ENCODE data around the gene SLC5A3.
A peak's percentile ranks its signal among the peaks of the same experiment; 100 is the strongest.

Gene SLC5A3

DNA sequence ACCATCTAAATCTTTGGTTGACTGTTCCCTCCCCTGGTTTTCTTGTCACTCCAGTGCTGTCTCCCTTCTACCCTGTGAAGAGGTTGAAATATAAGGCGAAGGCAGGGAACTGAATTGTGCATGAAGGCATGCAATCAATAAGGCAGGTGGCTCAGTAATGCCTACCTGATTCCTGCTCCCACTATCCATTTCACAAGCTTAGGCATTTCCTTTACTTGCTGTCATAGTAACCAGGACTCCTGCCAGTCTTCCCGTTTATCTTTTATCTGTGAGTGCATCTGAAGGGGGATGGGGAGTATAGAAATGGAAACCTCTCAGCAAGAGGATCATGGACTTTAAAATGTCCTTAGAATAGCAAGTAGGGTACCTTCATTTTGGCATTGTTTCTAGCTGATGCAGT lies 40.5 kb downstream of the SLC5A3 start:
- Histone ChIP-seq H3K27ac (ENCODE audit: low read depth in 2 of 2, low read length in 2 of 2) (no peak overlapping the region), H3K9me3 (ENCODE audit: control insufficient read depth in 2 of 2, low read length in 2 of 2) (no peaks in the 10 kb centered on the region), H3K4me3 (ENCODE audit: low read length in 2 of 2) (no peak overlapping the region), H3K4me1 (ENCODE audit: control insufficient read depth in 2 of 2, insufficient read depth in 2 of 2, low read length in 2 of 2) (peaks cover 0 to 14% of the 10 kb centered on the region in 2 donors), H3K9ac (ENCODE audit: low read depth in 1 of 2, low read length in 2 of 2) (no peak overlapping the region), H3K36me3 (ENCODE audit: control insufficient read depth in 2 of 2, insufficient read depth in 2 of 2, low read length in 2 of 2) (no peaks in the 10 kb centered on the region), H3K27me3 (ENCODE audit: control insufficient read depth in 2 of 2, insufficient read depth in 2 of 2, low read length in 2 of 2) (no peaks in the 10 kb centered on the region)

DNA sequence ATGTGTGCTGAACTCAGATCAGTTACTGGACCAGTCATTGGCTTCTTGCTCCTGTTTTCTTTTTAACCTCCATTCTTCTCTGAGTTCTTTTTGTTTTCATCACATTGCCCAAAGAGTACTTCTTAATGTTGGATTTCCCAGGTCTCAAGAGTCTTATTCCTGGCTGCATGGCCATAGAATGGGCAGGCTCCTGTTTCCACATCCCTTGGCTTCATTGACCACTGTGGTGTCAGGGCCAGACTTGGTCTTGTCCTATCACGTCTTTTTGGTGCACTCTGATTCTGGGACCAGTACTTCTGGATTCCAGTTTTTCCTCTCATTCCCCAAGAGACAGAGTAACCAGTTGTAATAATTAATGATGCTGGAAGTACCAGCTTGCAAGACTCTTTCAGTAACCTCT lies 41.8 kb downstream of the SLC5A3 start:
- Histone ChIP-seq H3K4me3 (ENCODE audit: low read length in 2 of 2) (no peak overlapping the region), H3K9ac (ENCODE audit: low read depth in 1 of 2, low read length in 2 of 2) (no peak overlapping the region), H3K4me1 (ENCODE audit: control insufficient read depth in 2 of 2, insufficient read depth in 2 of 2, low read length in 2 of 2) (peaks cover 0 to 14% of the 10 kb centered on the region in 2 donors), H3K36me3 (ENCODE audit: control insufficient read depth in 2 of 2, insufficient read depth in 2 of 2, low read length in 2 of 2) (no peaks in the 10 kb centered on the region), H3K9me3 (ENCODE audit: control insufficient read depth in 2 of 2, low read length in 2 of 2) (no peaks in the 10 kb centered on the region), H3K27me3 (ENCODE audit: control insufficient read depth in 2 of 2, insufficient read depth in 2 of 2, low read length in 2 of 2) (no peaks in the 10 kb centered on the region), H3K27ac (ENCODE audit: low read depth in 2 of 2, low read length in 2 of 2) (no peak overlapping the region)

DNA sequence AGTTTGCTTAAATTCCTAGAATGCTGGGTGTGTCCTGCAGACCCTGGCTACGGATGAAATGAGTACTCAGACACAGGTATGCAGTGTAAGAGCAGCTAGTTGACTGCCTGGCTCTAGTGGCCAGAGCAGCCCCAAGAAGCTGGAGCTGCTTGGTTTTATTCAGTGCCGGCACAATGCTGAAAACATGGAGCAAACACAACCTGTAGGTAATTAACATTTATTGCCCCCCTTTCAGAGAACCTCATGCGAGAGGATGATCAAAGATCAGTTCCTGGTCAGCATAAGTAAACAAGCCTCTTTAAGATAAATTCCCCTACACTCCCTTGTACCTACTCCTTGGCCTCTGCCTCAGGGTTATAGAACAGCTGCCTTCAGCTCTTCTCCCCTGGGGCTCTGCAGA lies 43.2 kb downstream of the SLC5A3 start:
- no peaks in the 10 kb centered on the region for H3K9me3 ChIP-seq (ENCODE audit: control insufficient read depth in 2 of 2, low read length in 2 of 2)
- no peaks in the 10 kb centered on the region for H3K36me3 ChIP-seq (ENCODE audit: control insufficient read depth in 2 of 2, insufficient read depth in 2 of 2, low read length in 2 of 2)
- H3K9ac ChIP-seq (ENCODE audit: low read depth in 1 of 2, low read length in 2 of 2), result no peak overlapping the region
- peaks cover 0 to 14% of the 10 kb centered on the region in 2 donors for H3K4me1 ChIP-seq (ENCODE audit: control insufficient read depth in 2 of 2, insufficient read depth in 2 of 2, low read length in 2 of 2)
- peak overlapping the region; percentile 27 to 59 for H3K27ac ChIP-seq (ENCODE audit: low read depth in 2 of 2, low read length in 2 of 2)
- no peak overlapping the region for H3K4me3 ChIP-seq (ENCODE audit: low read length in 2 of 2)
- H3K27me3 ChIP-seq (ENCODE audit: control insufficient read depth in 2 of 2, insufficient read depth in 2 of 2, low read length in 2 of 2), result no peaks in the 10 kb centered on the region

DNA sequence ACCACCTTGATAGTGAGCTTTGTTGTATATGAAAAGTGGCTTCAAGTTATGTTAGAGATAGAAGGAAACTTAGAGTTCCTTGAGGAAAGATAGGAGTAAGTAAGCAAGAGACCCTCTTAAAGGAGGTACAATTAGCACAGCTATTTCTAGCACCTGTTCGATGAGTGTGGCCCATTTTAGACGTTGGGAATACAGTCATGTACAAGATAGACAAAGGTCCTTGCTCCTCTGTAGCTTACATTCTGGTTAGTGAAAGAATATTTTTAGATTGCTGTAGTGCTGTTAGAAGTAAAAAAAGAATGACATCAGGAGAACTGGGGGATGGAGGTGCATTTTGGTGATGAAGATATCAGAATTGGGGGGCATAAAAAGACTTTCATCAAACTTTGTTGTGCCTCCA lies 47.5 kb downstream of the SLC5A3 start:
- Histone ChIP-seq H3K27ac (ENCODE audit: low read depth in 2 of 2, low read length in 2 of 2) (no peak overlapping the region), H3K9me3 (ENCODE audit: control insufficient read depth in 2 of 2, low read length in 2 of 2) (no peaks in the 10 kb centered on the region), H3K27me3 (ENCODE audit: control insufficient read depth in 2 of 2, insufficient read depth in 2 of 2, low read length in 2 of 2) (no peaks in the 10 kb centered on the region), H3K4me3 (ENCODE audit: low read length in 2 of 2) (no peak overlapping the region), H3K9ac (ENCODE audit: low read depth in 1 of 2, low read length in 2 of 2) (no peak overlapping the region), H3K36me3 (ENCODE audit: control insufficient read depth in 2 of 2, insufficient read depth in 2 of 2, low read length in 2 of 2) (peaks cover 0 to 2% of the 10 kb centered on the region in 2 donors), H3K4me1 (ENCODE audit: control insufficient read depth in 2 of 2, insufficient read depth in 2 of 2, low read length in 2 of 2) (peaks cover 0 to 18% of the 10 kb centered on the region in 2 donors)

GRCh38 chr21:34122047-34122446 lies 48.7 kb downstream of the SLC5A3 start:
- no peaks in the 10 kb centered on the region for H3K9me3 ChIP-seq (ENCODE audit: control insufficient read depth in 2 of 2, low read length in 2 of 2)
- H3K36me3 ChIP-seq (ENCODE audit: control insufficient read depth in 2 of 2, insufficient read depth in 2 of 2, low read length in 2 of 2), result peaks cover 5 to 10% of the 10 kb centered on the region in 2 donors
- H3K4me1 ChIP-seq (ENCODE audit: control insufficient read depth in 2 of 2, insufficient read depth in 2 of 2, low read length in 2 of 2), result peaks cover 0 to 13% of the 10 kb centered on the region in 2 donors
- no peaks in the 10 kb centered on the region for H3K27me3 ChIP-seq (ENCODE audit: control insufficient read depth in 2 of 2, insufficient read depth in 2 of 2, low read length in 2 of 2)
- H3K27ac ChIP-seq (ENCODE audit: low read depth in 2 of 2, low read length in 2 of 2), result no peak overlapping the region
- no peak overlapping the region for H3K9ac ChIP-seq (ENCODE audit: low read depth in 1 of 2, low read length in 2 of 2)
- H3K4me3 ChIP-seq (ENCODE audit: low read length in 2 of 2), result no peak overlapping the region

All from mucosa of rectum (tissue), 2 donors.